GM19438 (cell line): ENCODE results near the gene LAS1L.
"Not testable (repeated sequence)": the region's sequence is repeated elsewhere in the genome, so short reads cannot be mapped to it uniquely, and the experiment has no call there.

Source experiments
- ATAC-seq: cut with Tn5 transposase; IDR thresholded peaks from one replicate; pipeline ENCODE4 v1.9.1; 2021; ENCODE audit warnings: low read depth; ENCODE audit not compliant: unreplicated experiment

Gene LAS1L

DNA sequence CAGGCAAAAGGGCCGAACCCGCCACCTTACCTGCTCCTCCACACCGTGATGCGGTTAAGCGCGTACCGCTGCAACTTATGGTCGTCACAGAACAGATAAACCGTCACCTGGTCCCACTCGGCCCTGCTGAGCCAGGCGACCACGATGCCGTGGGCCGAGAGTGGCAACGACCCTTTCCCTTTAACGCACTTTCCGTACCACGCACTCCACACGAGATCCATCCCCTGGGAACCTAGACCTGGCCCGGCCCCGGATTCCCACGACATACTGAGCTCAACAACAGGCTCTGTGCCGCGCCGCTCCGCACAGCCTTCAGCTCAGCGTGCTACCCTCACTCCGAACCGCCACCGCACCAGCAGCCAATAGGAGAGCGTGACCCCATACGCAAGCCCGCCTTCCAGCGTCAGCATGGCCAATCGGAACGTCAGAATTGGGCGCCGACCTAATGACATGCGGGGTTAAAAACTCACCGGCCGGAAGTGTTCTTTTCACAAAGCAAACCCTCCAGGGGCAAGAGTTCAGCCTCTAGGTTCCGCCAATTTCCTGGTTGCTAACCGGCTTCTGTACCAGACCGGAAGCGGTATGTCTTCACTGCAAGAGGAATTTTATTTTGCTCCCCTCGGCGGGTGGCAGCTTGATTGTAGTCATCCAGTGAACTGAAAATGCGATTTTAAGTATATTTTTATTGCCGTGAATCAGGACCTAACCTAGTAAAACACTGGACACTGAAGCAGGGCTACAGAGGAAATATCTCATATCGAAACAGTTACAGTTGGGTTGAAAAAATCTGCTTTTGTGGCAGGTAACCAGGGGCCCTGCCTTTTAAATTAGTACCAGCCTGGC lies at the start of gene LAS1L:
LAS1L (minus strand) TSS at position 338 of the 843 bp plus-strand sequence; CDS start at position 266, 72 bp downstream.
- ATAC-seq: peak; percentile 98

DNA sequence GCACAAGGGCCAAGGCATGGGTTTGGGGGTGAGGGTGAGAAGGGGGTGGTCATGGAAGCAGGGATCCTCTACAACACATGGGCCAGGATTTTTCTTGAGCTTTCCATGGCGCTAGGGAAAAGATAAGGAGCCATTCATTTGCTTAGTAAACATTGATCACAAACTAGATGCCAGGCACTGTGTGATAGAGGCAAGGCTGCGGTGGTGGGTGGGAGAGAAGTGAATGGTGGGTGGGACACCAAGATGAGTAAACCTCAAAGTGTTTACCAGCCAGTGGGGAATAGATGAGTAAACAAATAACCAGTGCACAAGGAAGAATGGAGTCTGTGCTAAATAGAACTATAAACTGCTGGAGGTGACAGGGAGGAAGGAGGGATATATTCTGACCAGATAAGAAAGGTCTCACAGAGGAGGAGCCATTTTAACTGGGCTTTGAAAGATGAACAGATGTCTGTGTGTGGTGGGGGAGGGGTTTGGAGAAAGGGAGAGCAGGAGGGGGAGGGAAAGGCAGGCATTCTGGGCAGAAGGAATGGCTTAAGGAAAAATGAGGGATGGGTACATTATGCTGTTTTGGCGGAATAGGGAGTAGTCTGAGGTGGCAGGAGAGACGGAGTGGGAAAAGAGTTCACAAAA lies 48.0 kb upstream of the LAS1L start:
- no peak for ATAC-seq

DNA sequence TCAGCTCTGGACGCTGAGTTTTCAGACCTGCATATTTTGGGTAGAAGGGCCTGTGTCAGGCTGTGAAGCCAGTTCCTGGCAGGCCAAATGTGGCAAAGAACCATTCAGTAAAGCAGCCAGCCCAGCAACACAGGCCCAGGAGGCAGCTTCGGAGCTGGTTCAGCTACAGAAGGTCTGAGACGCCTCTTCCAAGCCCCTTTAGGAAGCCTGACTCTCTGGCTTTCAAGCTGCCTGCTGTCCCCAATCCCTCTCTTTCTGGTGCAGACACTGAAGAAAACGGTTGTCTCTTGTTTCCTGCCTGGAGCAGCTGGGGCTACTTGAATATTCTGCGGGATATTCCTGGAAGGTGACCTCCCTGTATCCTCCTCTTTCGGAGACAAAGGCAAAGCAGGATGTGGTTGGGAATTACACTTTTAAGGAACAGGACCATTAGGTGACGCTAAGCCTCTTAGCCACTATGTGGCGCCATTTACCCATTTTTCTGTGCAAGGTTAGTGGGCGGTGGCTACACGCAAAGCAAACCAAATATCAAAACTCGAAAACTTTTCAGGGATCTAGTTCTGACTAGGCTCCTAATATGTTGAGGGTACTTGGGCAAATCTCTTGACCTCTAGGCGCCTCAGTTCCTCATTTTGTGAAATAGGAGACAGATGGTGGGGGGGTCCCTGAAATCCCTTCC lies 47.2 kb upstream of the LAS1L start:
- ATAC-seq: peak; percentile 86

DNA sequence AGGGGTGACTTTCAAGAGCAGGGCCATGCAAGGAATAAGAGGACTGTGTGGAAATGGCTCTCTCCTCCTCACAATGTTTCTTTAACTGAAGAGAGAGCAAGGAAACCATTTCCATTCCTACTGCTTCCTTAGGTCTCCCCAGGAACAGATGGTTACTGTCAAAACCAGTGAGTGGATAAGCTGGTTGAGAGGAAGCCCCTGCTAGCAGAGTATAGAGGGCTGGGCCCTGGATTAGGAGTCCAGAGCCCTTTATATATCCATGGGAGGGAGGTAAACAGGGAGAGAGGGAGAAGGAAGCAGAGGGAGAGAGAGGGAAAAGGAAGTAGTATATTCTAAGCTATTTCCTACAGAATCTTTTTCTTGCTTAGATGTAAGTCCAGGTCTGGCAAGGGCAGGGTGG lies 43.8 kb upstream of the LAS1L start:
- no peak for ATAC-seq

DNA sequence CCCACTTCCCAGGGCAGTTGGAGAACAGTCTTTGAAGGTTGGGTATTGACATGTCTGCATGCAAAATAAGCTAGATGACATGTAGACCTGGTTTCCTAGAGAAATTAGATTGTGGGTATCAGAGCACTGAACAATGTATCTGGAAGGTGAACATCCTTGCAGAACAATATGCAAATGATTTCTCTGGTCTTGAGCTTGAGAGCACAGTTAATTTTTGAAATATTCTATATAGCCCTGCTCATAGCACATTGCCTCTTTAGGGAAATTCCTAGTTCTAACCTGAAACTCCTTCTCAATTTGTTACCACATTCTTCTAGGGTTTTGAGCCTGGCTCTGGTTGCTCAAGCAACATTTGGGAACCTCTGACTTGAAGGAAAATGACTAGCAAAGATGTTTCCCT lies 41.6 kb upstream of the LAS1L start:
- no peak for ATAC-seq

DNA sequence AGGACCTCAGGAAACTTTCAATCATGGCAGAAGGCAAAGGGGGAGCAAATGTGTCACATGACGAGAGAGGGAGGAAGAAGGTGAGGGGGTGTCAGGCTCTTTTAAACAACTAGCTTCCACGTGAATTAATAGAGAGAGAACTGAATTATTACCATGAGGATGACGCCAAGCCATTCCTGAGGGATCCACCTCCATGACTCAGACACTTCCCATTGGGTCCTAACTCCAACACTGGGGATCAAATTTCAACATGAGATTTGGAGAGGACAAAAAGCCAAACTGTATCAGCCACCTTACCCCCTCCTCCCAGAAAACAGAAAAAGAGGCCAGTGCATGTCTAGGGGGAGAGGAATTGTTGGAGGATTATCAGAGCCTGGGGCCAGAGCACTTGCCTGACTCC lies 40.4 kb upstream of the LAS1L start:
- no peak for ATAC-seq

DNA sequence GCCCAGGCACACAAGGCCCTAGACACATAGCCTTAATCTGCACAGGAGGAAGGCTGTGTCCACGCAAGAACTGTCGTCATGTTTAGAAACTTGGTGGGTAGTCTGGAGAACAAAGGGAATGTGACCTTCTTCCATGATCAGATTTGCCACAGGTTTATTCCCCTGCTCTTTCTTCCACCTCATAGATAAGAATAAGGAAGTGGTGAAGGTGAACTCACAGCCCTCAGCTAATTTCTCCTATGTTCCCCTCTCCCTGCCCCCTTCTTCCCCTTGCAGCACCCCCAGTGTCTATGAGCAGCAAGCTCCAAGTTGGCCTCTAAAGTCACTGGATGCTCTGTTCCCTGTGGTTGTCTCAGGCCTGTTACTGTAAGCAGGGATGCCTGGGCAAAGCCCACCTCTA lies 39.8 kb upstream of the LAS1L start:
- ATAC-seq: no peak

DNA sequence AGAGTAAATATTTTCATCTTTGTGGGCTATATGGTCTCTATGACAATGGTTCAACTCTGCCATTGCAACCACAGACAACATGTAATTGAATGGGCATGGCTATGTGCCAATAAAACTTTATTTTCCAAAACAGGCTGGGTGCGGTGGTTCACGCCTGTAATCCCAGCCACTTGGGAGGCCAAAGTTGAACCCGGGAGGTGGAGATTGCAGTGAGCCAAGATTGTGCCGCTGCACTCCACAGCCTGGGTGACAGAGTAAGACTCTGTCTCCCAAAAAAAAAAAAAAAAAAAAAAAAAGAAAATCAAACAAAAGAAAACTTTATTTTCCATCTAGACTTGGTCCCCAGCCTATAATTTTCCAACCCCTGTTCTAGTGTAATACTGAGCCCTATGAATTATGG lies 38.4 kb upstream of the LAS1L start:
- ATAC-seq: no peak

DNA sequence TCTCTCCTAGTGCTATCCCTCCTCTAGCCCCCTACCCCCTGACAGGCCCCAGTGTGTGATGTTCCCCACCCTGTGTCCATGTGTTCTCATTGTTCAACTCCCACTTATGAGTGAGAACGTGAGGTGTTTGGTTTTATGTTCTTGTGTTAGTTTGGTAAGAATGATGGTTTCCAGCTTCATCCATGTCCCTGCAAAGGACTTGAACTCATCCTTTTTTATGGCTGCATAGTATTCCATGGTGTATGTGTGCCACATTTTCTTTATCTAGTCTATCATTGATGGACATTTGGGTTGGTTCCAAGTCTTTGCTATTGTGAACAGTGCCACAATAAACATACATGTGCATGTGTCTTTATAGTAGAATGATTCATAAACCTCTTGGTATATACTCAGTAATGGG lies 28.3 kb upstream of the LAS1L start:
- not testable (repeated sequence) for ATAC-seq

DNA sequence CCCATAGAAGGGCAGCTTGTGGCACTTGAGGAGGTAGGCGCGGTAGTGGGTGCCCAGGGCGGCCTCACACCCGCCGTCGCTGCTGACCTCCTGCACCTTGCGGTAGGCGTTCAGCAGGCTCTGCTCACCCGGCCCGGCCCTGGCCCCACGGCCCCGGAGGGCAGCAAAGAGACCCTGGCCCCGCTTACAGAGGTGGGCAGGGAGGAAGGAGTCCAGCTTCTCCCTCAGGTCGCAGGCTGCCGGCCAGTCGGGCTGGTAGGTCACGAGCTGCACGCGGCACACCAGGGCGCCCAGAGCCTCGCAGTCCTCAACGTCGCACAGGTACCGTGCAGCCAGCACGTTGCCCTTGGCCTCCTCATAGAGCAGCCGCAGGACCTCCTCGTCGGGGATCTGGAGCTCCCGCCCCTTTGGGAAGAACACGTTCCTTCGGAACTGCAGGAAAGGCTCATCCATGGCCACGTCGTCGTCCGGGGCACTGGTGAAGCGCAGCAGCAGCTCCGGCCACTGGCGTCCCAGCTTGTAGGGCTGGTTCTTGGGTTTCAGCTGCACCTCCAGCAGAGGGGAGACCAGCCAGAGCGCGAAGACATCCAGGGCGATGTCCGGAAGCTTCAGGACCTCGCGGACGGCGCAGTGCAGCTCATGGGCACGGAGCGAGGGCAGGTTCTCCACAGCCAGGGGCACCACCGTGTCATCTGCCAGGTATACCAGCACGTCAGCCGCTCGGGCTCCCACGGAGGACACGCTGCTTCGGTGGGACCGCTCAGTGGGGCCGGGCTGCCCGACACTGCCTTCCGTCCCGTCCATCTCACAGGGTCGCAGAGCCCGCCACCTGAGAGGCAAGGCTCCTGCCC lies 17.1 kb upstream of the LAS1L start:
- ATAC-seq: no peak

DNA sequence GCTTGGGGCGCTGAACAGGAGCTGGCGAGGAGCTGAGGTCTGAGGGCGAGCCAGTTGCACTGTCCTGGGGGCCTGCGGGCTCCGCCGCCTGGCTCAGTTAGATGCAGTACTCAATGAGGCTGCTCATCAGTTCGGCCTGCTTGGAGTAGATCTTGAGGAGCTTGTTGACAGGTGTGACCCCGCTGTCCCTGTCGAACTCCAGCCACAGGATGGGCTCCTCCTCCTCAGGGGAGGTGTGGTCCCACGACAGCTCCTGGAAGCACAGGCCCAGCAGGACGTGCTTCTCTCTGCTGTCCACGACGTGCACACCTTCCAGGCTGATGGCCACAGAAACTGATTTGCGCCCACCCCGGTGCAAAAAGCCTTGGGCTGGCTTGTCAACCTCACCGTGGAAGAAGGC lies 16.5 kb upstream of the LAS1L start:
- no peak for ATAC-seq

DNA sequence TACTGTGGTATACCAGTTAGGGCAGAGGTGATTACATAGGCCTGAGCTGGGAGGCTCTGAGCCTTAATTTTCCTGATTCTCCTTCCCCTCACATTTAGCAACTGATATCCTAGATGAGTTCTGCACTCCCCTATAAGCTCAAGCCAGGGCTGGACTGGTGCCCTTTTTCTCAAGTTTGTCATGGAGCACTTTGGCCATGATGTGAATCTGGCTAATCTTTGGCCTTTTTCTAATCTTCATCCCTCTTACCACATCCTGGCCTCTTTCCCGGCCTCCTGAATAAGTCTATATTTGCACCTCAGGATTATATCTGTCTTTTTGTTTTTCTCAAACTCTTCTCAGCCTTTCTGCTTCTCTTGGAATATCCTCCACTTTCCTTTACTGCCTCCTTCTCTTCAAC lies 10.9 kb upstream of the LAS1L start:
- ATAC-seq: no peak

DNA sequence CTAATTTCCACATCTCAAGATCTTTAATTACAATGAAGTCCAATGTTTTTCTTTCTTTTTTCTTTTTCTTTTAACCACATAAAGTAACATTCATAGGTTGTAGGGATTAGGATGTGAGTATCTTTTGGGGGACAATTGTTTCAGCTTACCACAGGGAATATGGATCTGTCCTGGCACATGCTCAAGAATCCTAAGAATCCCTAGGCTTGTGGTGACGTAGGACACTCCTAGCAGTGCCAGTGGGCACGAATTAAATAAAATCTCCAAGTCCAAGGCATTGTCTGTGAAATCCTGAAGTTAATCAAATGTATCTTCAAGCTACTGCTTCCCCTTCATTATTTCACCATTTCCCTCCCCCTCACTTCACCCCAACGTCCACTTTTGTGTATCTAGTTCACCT lies 2.6 kb upstream of the LAS1L start:
- ATAC-seq: no peak

DNA sequence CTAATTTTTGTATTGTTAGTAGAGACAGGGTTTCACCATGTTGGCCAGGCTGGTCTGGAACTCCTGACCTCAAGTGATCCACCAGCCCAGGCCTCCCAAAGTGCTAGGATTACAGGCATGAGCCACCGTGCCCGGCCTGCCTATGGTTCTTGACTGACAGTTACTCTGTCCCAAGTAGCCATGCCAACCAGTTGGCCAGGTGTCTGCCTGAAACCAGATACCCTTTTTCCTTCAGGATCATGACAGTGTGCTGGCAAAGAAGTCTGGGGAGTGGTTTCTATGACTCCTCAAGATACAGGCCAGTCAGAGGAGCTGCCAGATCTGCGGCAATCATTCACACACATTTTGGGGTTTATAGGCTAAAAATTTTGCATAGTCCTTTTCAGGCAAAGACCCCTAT lies 1.7 kb upstream of the LAS1L start:
- no peak for ATAC-seq

DNA sequence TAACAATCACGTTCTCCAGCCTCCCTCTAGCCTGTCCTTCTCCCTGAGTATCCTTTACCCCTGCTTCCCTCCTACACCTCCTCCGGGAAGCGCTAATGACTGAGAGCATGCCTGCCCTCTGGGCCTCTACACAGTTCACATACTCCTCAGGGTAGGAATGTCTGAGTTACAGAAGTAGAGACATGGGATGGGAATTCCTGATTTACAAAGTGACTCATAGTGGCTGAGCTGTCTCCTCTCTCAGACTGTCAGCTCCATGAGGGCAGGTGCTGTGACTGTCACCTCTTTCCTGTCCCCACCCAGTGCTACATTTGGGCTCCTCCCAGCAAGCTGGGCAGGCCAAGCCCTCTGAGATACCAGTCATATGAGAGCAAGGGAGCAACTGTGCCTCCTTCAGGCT lies 2.6 kb downstream of the LAS1L start:
- ATAC-seq: no peak

DNA sequence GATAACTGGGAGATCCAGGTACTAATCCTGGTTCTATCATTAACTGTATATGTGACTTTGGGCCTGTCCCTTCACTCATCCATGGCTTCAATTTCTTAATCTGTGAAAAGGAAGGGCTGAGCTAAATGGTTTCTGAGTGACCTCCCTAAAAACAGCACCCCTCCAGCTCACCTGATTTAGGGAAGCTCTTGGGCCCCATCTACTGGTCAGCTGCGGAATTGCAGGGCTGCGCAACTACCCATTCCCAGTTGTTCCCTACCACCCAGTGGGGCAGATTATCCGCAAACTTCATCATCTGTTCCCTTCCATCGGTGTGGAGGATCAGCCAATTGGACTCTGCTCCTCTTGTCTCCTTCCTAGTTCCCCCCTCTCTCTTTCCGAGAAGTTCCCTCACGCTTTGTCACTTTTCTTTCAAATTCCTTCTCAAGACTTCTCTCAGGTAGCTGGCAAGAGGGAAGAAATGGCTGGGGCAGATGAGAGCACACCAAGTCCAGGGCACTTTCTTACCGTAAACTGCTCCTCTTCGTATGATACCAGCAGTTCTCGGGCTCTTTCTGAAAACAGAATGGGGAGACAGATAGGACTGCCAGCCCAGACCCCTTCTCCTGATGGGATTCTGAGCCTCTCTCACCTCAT lies 5.8 kb downstream of the LAS1L start:
- peak; percentile 77 for ATAC-seq

DNA sequence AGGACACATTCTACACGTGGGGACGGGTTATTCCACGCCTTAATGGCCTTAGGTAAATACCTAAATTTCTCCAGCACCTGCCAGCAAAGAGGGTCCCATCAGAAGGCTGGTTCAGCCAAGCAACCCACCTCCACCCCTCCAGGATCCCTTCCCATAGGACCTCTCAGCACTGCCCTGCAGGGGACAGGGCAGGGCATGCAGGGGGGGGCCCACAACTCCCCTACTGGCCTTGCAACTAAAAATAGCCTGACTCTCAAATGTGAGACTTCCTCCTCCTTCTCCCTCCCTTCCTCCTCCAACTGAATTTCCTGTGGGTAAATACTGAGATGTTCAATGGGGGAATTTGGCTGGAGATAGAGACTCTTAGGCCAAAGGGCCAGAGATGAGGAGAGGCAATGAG lies 6.3 kb downstream of the LAS1L start:
- ATAC-seq: no peak

DNA sequence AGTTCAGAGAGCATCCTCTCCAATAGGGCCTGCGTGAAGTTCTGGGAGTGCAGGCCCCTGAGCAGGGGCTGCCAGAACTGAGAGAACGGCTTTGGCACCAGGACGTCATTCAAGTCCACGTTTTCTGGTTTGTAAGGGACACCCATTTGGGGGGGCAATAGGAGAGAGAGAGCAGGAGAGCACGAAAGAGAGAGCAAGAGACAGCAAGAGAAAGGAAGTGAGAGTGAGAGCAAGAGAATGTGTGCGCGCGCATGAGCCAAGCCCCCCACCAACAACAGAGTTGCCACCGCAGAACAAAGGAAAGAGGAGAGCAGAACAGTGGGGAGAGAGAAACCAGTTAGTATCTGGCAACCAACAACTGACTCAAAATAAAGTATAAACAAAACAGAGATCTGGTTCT lies 10.4 kb downstream of the LAS1L start:
- ATAC-seq: no peak

DNA sequence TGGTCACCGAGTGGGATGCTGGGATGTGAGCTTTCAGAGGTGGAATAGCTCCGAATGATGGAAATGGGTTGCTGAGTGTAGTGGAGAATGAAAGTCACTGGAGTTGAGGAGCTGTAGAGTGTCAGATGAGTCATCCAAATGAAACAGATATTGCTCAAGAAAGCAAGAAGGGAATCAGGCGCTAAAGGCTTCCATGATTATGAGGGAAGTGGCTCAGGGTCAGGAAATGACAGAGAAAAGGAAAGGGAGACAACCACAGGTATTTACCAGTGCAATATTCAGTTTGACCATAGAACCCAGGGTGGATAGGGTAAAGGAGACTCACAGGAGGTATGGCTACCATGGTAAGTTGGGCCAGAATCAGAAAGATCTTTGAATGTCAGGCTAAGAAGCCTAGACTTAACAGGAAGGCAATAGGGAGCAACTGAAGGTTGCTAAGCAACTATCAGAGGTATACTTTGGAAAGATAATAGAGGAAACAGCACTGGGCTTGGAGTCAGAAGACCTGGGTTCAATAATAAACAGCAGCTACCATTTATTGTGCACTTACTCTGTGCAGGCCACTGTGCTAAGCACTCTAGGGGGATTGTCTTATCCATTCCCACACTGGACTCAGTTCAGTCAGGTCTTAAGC lies 11.7 kb downstream of the LAS1L start:
- ATAC-seq: no peak

DNA sequence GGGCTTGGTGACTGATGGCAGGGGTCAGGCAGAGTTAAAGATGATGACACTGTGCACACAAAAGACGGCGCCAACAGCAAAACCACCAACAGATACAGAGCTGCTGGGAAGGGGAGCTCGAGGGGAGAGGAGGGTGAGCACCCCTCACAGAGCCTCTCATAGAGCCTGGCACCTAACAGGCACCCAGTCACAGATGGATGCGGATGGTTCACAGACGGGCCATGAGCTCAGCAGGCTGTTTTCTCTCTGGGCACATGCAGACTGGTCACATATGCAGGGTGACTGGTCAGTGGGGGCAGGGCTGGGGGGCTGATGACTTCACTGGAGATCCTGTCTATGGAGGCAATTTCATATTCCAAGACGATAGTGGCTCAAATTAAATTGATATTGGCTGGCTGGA lies 15.1 kb downstream of the LAS1L start:
- ATAC-seq: not testable (repeated sequence)
